WTC11 (cell line): ENCODE measurements around the gene PLXNB2. TPM values are rescaled to one million over a fixed set of nuclear protein-coding genes. Genes with fewer than 3 reads are reported as not detected.

Experiments used
- ATAC-seq: fragments of 200-7000 bp; cut with Tn5 transposase; 2 replicates; pipeline ENCODE4 v1.10.0; 2021; ENCODE audit warnings: mild to moderate bottlenecking, moderate library complexity
- CTCF ChIA-PET: fragments of 300-600 bp; sonication (Branson Sonifier 250); formaldehyde crosslinking; loops from one replicate; lab custom pipeline; 2021; ENCODE audit warnings: antibody characterized with exemption; lab: Charles Lee
- POLR2A ChIA-PET: fragments of 350-600 bp; sonication (Branson Sonifier 250); formaldehyde crosslinking; loops from one replicate; lab custom pipeline; 2021; ENCODE audit warnings: antibody characterized with exemption; lab: Charles Lee
- DNase-seq: peaks from one replicate; pipeline ENCODE4 v3.0.0; 2021; ENCODE audit warnings: low spot score
- H3K27ac Mint-ChIP-seq: 2 replicates; pipeline ENCODE4 v1.8.0; 2021; ENCODE audit warnings: mixed read lengths
- H3K27me3 Mint-ChIP-seq: 2 replicates; pipeline ENCODE4 v1.8.0; 2021; ENCODE audit warnings: low read depth, mild to moderate bottlenecking, moderate library complexity, mixed read lengths
- H3K36me3 Mint-ChIP-seq: 2 replicates; pipeline ENCODE4 v1.8.0; 2021; ENCODE audit warnings: mixed read lengths
- H3K4me1 Mint-ChIP-seq: 2 replicates; pipeline ENCODE4 v1.8.0; 2022; ENCODE audit warnings: mixed read lengths
- H3K4me3 Mint-ChIP-seq: 2 replicates; pipeline ENCODE4 v1.8.0; 2021; ENCODE audit warnings: mild to moderate bottlenecking, moderate library complexity, mixed read lengths
- H3K9me3 Mint-ChIP-seq: 2 replicates; pipeline ENCODE4 v1.8.0; 2021; ENCODE audit warnings: mixed read lengths
- CREB1 ChIP-seq: sonication (generic); formaldehyde crosslinking; IDR thresholded peaks from 2 replicates; pipeline ENCODE4 v1.8.0; 2023; ENCODE audit warnings: mild to moderate bottlenecking, missing genetic modification reagents
- ETV6 ChIP-seq: sonication (generic); formaldehyde crosslinking; IDR thresholded peaks from 2 replicates; pipeline ENCODE4 v1.8.1; 2022; ENCODE audit warnings: mild to moderate bottlenecking, missing genetic modification reagents
- IRF2 ChIP-seq: sonication (generic); formaldehyde crosslinking; IDR thresholded peaks from 2 replicates; pipeline ENCODE4 v1.8.0; 2022; ENCODE audit warnings: low read depth, missing genetic modification reagents, borderline replicate concordance
- JUN ChIP-seq: sonication (generic); formaldehyde crosslinking; IDR thresholded peaks from 2 replicates; pipeline ENCODE4 v1.8.0; 2023; ENCODE audit warnings: mild to moderate bottlenecking, missing genetic modification reagents
- KAT7 ChIP-seq: sonication (generic); formaldehyde crosslinking; IDR thresholded peaks from 2 replicates; pipeline ENCODE4 v1.8.1; 2023; ENCODE audit warnings: missing genetic modification reagents, mild to moderate bottlenecking, borderline replicate concordance
- SOX15 ChIP-seq: fragments of 250-450 bp; sonication (Bioruptor Pico); IDR thresholded peaks from 2 replicates; pipeline ENCODE4 v1.9.0; 2021; ENCODE audit warnings: mild to moderate bottlenecking
- TEAD1 ChIP-seq: sonication (generic); formaldehyde crosslinking; IDR thresholded peaks from 2 replicates; pipeline ENCODE4 v1.8.0; 2022; ENCODE audit warnings: mild to moderate bottlenecking, missing genetic modification reagents
- ZNF219 ChIP-seq: sonication (generic); formaldehyde crosslinking; IDR thresholded peaks from 2 replicates; pipeline ENCODE4 v1.8.0; 2023; ENCODE audit warnings: missing genetic modification reagents, mild to moderate bottlenecking, borderline replicate concordance
- total RNA-seq: library from RNA; stranded (reverse); gene quantifications from 3 replicates; pipeline ENCODE4 v1.2.3, GENCODE V29; 2021
- TF ChIP-seq, protein P1 (sequence below): sonication (generic); formaldehyde crosslinking; IDR thresholded peaks from 2 replicates; pipeline ENCODE4 v1.8.0; 2022; ENCODE audit warnings: mild to moderate bottlenecking, missing genetic modification reagents
- TF ChIP-seq, protein P2 (sequence below): fragments of 250-450 bp; sonication (Bioruptor Pico); IDR thresholded peaks from 2 replicates; pipeline ENCODE4 v1.8.0; 2021; ENCODE audit warnings: mild to moderate bottlenecking
- TF ChIP-seq, protein P3 (sequence below): sonication (generic); formaldehyde crosslinking; conservative IDR thresholded peaks from 2 replicates; pipeline ENCODE4 v1.8.1; 2022; ENCODE audit warnings: mild to moderate bottlenecking, missing genetic modification reagents
- TF ChIP-seq, protein P4 (sequence below): sonication (generic); formaldehyde crosslinking; IDR thresholded peaks from 2 replicates; pipeline ENCODE4 v1.8.1; 2022; ENCODE audit warnings: low read depth, mild to moderate bottlenecking, moderate library complexity, missing genetic modification reagents, borderline replicate concordance
- TF ChIP-seq, protein P5 (sequence below): sonication (generic); formaldehyde crosslinking; IDR thresholded peaks from 2 replicates; pipeline ENCODE4 v1.8.1; 2023; ENCODE audit warnings: mild to moderate bottlenecking, missing genetic modification reagents
- TF ChIP-seq, protein P6 (sequence below): sonication (generic); formaldehyde crosslinking; conservative IDR thresholded peaks from 2 replicates; pipeline ENCODE4 v1.8.1; 2023; ENCODE audit warnings: mild to moderate bottlenecking, low read depth, missing genetic modification reagents, moderate library complexity
- TF ChIP-seq, protein P7 (sequence below): sonication (generic); formaldehyde crosslinking; IDR thresholded peaks from 2 replicates; pipeline ENCODE4 v1.8.0; 2022; ENCODE audit warnings: mild to moderate bottlenecking, missing genetic modification reagents

Gene PLXNB2
- total RNA-seq, 1 experiment from 2014 or later = 113 TPM

DNA sequence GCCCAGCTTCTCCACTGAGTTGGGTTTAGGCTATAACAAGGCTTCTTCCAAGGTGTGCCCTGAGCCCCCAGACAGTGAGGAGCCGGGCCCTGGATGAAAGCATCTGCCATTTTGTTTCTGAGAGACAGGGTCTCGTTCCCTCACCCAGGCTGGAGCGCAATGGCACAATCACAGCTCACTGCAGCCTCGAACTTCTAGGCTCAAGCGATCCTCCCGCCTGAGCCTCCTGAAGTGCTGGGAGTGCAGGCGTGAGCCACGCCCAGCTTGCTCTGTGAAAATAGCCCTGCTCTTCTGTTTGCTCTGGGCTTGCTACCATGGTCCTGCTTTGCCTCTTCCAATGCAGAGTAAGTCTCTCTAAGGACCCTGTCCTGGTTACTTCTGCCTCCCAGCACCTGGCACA is 12.7 kb upstream of the PLXNB2 start (continued):
- TF ChIP-seq ETV6 (CRISPR knock-in tag) = no peak

DNA sequence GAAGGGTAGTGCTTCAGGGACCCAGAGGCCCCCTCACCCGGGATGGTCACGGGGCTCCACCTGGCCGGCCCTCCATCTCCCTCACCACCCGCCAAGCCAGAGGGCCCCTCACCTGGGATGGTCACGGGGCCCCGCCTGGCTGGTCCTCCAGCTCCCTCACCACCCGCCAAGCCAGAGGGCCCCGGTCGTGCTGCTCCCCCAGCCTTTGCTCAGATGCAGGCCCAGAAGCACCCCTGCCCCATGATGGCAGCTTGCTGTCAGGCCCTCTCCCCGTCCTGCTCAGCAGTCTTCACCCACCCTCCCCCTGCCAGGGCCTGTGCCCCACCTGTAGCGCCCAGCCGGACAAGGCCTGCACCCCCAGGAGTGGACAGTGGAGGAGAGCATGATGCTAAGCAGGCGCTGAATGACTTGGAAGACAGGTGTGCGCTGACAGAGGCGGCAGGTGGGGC is 12.1 kb upstream of the PLXNB2 start:
- Mint-ChIP-seq H3K27me3 (peaks cover under 1% of the 10 kb centered on the region), H3K4me3 (no peak overlapping the region), H3K36me3 (no peaks in the 10 kb centered on the region), H3K4me1 (peaks cover 1% of the 10 kb centered on the region), H3K9me3 (no peaks in the 10 kb centered on the region), H3K27ac (no peak overlapping the region)
- DNase-seq (no peak), ATAC-seq (no peak)
- ChIA-PET POLR2A (no interaction called here), CTCF (interaction anchor here (3.3 kb wide), 1 partner anchor 22 kb away, joined by 14 read pairs; no protein-coding TSS in a partner anchor)
- TF ChIP-seq IRF2 (CRISPR knock-in tag) (no peak), SOX15 (CRISPR knock-in tag) (no peak), JUN (CRISPR knock-in tag) (no peak), KAT7 (CRISPR knock-in tag) (no peak), CREB1 (CRISPR knock-in tag) (no peak)
- TF ChIP-seq, protein P1, sequence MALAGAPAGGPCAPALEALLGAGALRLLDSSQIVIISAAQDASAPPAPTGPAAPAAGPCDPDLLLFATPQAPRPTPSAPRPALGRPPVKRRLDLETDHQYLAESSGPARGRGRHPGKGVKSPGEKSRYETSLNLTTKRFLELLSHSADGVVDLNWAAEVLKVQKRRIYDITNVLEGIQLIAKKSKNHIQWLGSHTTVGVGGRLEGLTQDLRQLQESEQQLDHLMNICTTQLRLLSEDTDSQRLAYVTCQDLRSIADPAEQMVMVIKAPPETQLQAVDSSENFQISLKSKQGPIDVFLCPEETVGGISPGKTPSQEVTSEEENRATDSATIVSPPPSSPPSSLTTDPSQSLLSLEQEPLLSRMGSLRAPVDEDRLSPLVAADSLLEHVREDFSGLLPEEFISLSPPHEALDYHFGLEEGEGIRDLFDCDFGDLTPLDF (CRISPR knock-in tag) = no peak
- TF ChIP-seq, protein P2, sequence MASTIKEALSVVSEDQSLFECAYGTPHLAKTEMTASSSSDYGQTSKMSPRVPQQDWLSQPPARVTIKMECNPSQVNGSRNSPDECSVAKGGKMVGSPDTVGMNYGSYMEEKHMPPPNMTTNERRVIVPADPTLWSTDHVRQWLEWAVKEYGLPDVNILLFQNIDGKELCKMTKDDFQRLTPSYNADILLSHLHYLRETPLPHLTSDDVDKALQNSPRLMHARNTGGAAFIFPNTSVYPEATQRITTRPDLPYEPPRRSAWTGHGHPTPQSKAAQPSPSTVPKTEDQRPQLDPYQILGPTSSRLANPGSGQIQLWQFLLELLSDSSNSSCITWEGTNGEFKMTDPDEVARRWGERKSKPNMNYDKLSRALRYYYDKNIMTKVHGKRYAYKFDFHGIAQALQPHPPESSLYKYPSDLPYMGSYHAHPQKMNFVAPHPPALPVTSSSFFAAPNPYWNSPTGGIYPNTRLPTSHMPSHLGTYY (CRISPR knock-in tag) = no peak

DNA sequence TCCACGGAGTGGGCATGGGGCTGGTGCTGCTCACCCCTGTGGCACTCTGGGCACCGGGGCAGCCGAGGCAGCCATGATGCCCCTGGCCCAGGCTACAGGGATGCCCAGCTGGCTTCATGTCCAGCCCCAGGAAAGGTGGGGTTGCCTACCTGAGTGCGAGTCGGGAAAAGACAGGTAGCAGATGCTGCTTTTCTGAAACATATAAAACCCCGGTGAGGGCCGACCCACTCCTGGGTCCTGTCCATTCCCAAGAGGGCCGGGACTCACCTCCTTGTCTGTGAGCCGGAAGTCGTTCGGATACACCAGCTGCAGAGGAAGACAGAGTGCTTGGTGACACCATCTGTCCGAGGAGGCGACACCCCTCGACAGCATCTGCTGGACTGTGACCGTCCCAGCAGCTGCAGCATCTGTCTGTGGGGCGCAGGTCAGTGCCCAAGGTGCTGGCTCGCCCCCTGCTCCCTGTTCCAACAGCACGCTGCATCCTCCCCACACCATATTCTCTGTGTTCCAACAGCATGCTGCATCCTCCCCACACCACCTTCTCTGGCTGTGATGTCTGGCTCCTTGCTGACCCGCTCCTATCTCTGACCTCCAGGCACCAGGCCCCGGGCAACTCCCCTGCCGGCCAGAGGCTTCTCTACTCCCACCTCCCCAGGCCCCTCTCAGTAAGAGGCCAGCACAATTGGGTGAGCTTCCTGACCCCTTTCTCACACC is 11.4 kb upstream of the PLXNB2 start:
- TF ChIP-seq TEAD1 (CRISPR knock-in tag) = no peak
- TF ChIP-seq, protein P3, sequence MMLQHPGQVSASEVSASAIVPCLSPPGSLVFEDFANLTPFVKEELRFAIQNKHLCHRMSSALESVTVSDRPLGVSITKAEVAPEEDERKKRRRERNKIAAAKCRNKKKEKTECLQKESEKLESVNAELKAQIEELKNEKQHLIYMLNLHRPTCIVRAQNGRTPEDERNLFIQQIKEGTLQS (CRISPR knock-in tag) = no peak
- TF ChIP-seq, protein P4, sequence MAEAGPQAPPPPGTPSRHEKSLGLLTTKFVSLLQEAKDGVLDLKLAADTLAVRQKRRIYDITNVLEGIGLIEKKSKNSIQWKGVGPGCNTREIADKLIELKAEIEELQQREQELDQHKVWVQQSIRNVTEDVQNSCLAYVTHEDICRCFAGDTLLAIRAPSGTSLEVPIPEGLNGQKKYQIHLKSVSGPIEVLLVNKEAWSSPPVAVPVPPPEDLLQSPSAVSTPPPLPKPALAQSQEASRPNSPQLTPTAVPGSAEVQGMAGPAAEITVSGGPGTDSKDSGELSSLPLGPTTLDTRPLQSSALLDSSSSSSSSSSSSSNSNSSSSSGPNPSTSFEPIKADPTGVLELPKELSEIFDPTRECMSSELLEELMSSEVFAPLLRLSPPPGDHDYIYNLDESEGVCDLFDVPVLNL (CRISPR knock-in tag) = no peak
- TF ChIP-seq, all 79 proteins: peak for 0
- no peaks in the 10 kb centered on the region for H3K9me3 Mint-ChIP-seq
- H3K4me1 Mint-ChIP-seq = peaks cover 5% of the 10 kb centered on the region
- H3K36me3 Mint-ChIP-seq = no peaks in the 10 kb centered on the region
- H3K27ac Mint-ChIP-seq = no peak overlapping the region
- no peak for ATAC-seq
- H3K4me3 Mint-ChIP-seq = no peak overlapping the region
- no peaks in the 10 kb centered on the region; the same call in 1 of the 2 replicates for H3K27me3 Mint-ChIP-seq
- POLR2A ChIA-PET = no interaction called here
- CTCF ChIA-PET = interaction anchor here (3.3 kb wide), 1 partner anchor 23 kb away, joined by 14 read pairs; no protein-coding TSS in a partner anchor
- no peak for DNase-seq

DNA sequence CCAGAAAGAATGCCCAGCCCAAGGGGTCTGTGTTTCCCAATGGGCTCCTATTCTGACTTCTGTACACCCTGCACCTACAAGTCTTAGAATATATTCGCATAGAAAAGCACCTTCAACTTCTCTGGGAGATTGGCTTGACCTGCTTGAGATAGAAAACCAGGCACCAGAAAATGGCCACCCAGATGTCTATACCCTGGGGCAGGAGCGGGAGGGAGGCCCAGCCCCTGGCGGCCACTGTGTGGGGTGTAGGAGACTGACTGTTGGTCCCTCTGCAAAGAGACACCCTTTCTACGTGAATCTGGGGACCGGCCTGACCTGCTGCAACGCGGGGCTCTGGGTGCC is 10.9 kb upstream of the PLXNB2 start:
- Mint-ChIP-seq H3K36me3 (no peaks in the 10 kb centered on the region), H3K27me3 (no peaks in the 10 kb centered on the region; the same call in 1 of the 2 replicates), H3K27ac (no peak overlapping the region), H3K4me3 (no peak overlapping the region), H3K9me3 (no peaks in the 10 kb centered on the region), H3K4me1 (peaks cover 5% of the 10 kb centered on the region)
- CTCF ChIA-PET = no interaction called here
- no peak for ATAC-seq
- no peak for DNase-seq
- POLR2A ChIA-PET = no interaction called here
- TF ChIP-seq, protein P5, sequence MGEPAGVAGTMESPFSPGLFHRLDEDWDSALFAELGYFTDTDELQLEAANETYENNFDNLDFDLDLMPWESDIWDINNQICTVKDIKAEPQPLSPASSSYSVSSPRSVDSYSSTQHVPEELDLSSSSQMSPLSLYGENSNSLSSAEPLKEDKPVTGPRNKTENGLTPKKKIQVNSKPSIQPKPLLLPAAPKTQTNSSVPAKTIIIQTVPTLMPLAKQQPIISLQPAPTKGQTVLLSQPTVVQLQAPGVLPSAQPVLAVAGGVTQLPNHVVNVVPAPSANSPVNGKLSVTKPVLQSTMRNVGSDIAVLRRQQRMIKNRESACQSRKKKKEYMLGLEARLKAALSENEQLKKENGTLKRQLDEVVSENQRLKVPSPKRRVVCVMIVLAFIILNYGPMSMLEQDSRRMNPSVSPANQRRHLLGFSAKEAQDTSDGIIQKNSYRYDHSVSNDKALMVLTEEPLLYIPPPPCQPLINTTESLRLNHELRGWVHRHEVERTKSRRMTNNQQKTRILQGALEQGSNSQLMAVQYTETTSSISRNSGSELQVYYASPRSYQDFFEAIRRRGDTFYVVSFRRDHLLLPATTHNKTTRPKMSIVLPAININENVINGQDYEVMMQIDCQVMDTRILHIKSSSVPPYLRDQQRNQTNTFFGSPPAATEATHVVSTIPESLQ (CRISPR knock-in tag) = no peak
- TF ChIP-seq, protein P6, sequence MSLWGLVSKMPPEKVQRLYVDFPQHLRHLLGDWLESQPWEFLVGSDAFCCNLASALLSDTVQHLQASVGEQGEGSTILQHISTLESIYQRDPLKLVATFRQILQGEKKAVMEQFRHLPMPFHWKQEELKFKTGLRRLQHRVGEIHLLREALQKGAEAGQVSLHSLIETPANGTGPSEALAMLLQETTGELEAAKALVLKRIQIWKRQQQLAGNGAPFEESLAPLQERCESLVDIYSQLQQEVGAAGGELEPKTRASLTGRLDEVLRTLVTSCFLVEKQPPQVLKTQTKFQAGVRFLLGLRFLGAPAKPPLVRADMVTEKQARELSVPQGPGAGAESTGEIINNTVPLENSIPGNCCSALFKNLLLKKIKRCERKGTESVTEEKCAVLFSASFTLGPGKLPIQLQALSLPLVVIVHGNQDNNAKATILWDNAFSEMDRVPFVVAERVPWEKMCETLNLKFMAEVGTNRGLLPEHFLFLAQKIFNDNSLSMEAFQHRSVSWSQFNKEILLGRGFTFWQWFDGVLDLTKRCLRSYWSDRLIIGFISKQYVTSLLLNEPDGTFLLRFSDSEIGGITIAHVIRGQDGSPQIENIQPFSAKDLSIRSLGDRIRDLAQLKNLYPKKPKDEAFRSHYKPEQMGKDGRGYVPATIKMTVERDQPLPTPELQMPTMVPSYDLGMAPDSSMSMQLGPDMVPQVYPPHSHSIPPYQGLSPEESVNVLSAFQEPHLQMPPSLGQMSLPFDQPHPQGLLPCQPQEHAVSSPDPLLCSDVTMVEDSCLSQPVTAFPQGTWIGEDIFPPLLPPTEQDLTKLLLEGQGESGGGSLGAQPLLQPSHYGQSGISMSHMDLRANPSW (CRISPR knock-in tag) = no peak
- TF ChIP-seq ZNF219 (CRISPR knock-in tag) = no peak
- TF ChIP-seq, protein P4 (CRISPR knock-in tag) = no peak
- TF ChIP-seq, protein P7, sequence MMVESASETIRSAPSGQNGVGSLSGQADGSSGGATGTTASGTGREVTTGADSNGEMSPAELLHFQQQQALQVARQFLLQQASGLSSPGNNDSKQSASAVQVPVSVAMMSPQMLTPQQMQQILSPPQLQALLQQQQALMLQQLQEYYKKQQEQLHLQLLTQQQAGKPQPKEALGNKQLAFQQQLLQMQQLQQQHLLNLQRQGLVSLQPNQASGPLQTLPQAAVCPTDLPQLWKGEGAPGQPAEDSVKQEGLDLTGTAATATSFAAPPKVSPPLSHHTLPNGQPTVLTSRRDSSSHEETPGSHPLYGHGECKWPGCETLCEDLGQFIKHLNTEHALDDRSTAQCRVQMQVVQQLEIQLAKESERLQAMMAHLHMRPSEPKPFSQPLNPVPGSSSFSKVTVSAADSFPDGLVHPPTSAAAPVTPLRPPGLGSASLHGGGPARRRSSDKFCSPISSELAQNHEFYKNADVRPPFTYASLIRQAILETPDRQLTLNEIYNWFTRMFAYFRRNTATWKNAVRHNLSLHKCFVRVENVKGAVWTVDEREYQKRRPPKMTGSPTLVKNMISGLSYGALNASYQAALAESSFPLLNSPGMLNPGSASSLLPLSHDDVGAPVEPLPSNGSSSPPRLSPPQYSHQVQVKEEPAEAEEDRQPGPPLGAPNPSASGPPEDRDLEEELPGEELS = no peak
